DMS114 treated with DMSO at 0.1 percent for 48 hours (cell line): ENCODE measurements around the gene AHCYL2.

Source experiments
- DNase-seq: peaks from one replicate; lab custom pipeline; 2025; ENCODE audit not compliant: unreplicated experiment; lab: John Stamatoyannopoulos, UW

AHCYL2 gene

GRCh38 chr7:129224251-129225205, at the start of gene AHCYL2:
TSS of gene AHCYL2 (plus strand) at chr7:129225030.
- DNase-seq = peak; percentile 92

- no peak for DNase-seq
These were observed 47.7 kb upstream of the AHCYL2 start for GRCh38 chr7:129176916-129177710.

GRCh38 chr7:129184981-129185670, 39.7 kb upstream of the AHCYL2 start:
- no peak for DNase-seq

GRCh38 chr7:129186749-129187260, 38.0 kb upstream of the AHCYL2 start:
- no peak for DNase-seq

- DNase-seq = no peak
These were observed 37.0 kb upstream of the AHCYL2 start for GRCh38 chr7:129187681-129188371.

- DNase-seq = peak; percentile 23
These were observed 36.4 kb upstream of the AHCYL2 start, which contains the start of gene SMO for GRCh38 chr7:129188372-129188891. TSS of gene SMO (plus strand) at chr7:129188633. CDS start at chr7:129189152, 519 bp downstream.

- no peak for DNase-seq
These were observed 35.8 kb upstream of the AHCYL2 start for GRCh38 chr7:129188892-129189660.

- no peak for DNase-seq
These were observed 35.0 kb upstream of the AHCYL2 start for GRCh38 chr7:129189661-129190310.

GRCh38 chr7:129191272-129191671, 33.6 kb upstream of the AHCYL2 start:
- no peak for DNase-seq

- DNase-seq = no peak
These were observed 30.9 kb upstream of the AHCYL2 start for GRCh38 chr7:129193892-129194291.

GRCh38 chr7:129197771-129198170, 27.1 kb upstream of the AHCYL2 start:
- DNase-seq = no peak

- no peak for DNase-seq
These were observed 25.4 kb upstream of the AHCYL2 start for GRCh38 chr7:129199406-129199805.

GRCh38 chr7:129202058-129202777, 22.6 kb upstream of the AHCYL2 start:
- no peak for DNase-seq

GRCh38 chr7:129203050-129203741, 21.6 kb upstream of the AHCYL2 start:
- no peak for DNase-seq

GRCh38 chr7:129205126-129205818, 19.6 kb upstream of the AHCYL2 start:
- DNase-seq = no peak

- DNase-seq = no peak
These were observed 18.6 kb upstream of the AHCYL2 start for GRCh38 chr7:129205987-129206785.
